Left ventricle myocardium inferior (tissue), 1 donor: ENCODE measurements around the gene GPC6. TPM values are rescaled to one million over a fixed set of nuclear protein-coding genes. Genes with fewer than 3 reads are reported as not detected.

Experiments
- DNase-seq: peaks from one replicate; pipeline ENCODE4 v3.0.0-alpha.2; 2020
- H3K27ac ChIP-seq: fragments of 200-600 bp; replicated peaks from 2 replicates; pipeline ENCODE4 v1.8.0; 2021
- H3K27me3 ChIP-seq: fragments of 200-600 bp; 2 replicates; pipeline ENCODE4 v1.8.0; 2021; ENCODE audit warnings: low read depth
- H3K36me3 ChIP-seq: fragments of 200-600 bp; 2 replicates; pipeline ENCODE4 v1.8.0; 2021
- H3K4me1 ChIP-seq: fragments of 200-600 bp; 2 replicates; pipeline ENCODE4 v1.8.0; 2021
- H3K4me3 ChIP-seq: fragments of 200-600 bp; 2 replicates; pipeline ENCODE4 v1.8.0; 2021; ENCODE audit warnings: mild to moderate bottlenecking, moderate library complexity
- H3K9me3 ChIP-seq: fragments of 200-600 bp; replicated peaks from 2 replicates; pipeline ENCODE4 v1.8.0; 2021
- CTCF ChIP-seq: fragments of 200-600 bp; IDR thresholded peaks from 2 replicates; pipeline ENCODE4 v1.8.0; 2021; ENCODE audit warnings: antibody characterized with exemption, mild to moderate bottlenecking, borderline replicate concordance
- intact Hi-C: fragments of 100-400 bp; cut with micrococcal nuclease; formaldehyde crosslinking; loops from one replicate; pipeline ENCODE4 v1.11.0; 2022
- total RNA-seq: library from RNA; stranded (reverse); fragmentation: NEBNext Ultra II Directional; extraction: Animal tissue kit (Norgen Biotek cat#: 25700); gene quantifications from one replicate; pipeline ENCODE4 v1.2.1, GENCODE V29; 2021
- donor health status: DM: no; HTN: yes; CAD: no; lungs with severe emphysema.

The GPC6 gene
- total RNA-seq, 1 donor from 2014 or later, result 1.8 TPM

- Histone ChIP-seq H3K9me3 (no peaks in the 10 kb centered on the region), H3K4me1 (no peaks in the 10 kb centered on the region), H3K36me3 (no peaks in the 10 kb centered on the region), H3K27ac (no peak overlapping the region), H3K27me3 (no peaks in the 10 kb centered on the region), H3K4me3 (no peak overlapping the region)
- DNase-seq, result no peak
- no peak for TF ChIP-seq CTCF
- intact Hi-C loops, result no loop called here
Observed at GRCh38 chr13:93689333-93689732, 462.7 kb downstream of the GPC6 start.

GRCh38 chr13:93690139-93690538, 463.5 kb downstream of the GPC6 start:
- DNase-seq, result no peak
- Histone ChIP-seq H3K4me1 (no peaks in the 10 kb centered on the region), H3K27me3 (no peaks in the 10 kb centered on the region), H3K4me3 (no peak overlapping the region), H3K27ac (no peak overlapping the region), H3K36me3 (no peaks in the 10 kb centered on the region), H3K9me3 (no peaks in the 10 kb centered on the region)
- TF ChIP-seq CTCF, result no peak
- intact Hi-C loops, result no loop called here

GRCh38 chr13:93698016-93698613, 471.5 kb downstream of the GPC6 start:
- Histone ChIP-seq H3K9me3 (peaks cover 17% of the 10 kb centered on the region), H3K27me3 (no peaks in the 10 kb centered on the region), H3K36me3 (no peaks in the 10 kb centered on the region), H3K4me3 (no peak overlapping the region), H3K27ac (no peak overlapping the region), H3K4me1 (no peaks in the 10 kb centered on the region)
- intact Hi-C loops, result no loop called here
- DNase-seq, result no peak
- no peak for TF ChIP-seq CTCF

GRCh38 chr13:93700115-93700514, 473.5 kb downstream of the GPC6 start:
- no peaks in the 10 kb centered on the region for H3K36me3 ChIP-seq
- intact Hi-C loops, result no loop called here

GRCh38 chr13:93708308-93709075, 481.9 kb downstream of the GPC6 start:
- no peak overlapping the region for H3K4me3 ChIP-seq
- intact Hi-C loops, result no loop called here
- H3K27ac ChIP-seq, result no peak overlapping the region
- DNase-seq, result no peak
- H3K9me3 ChIP-seq, result peaks cover 4% of the 10 kb centered on the region
- H3K27me3 ChIP-seq, result no peaks in the 10 kb centered on the region
- no peaks in the 10 kb centered on the region for H3K36me3 ChIP-seq
- no peaks in the 10 kb centered on the region for H3K4me1 ChIP-seq
- TF ChIP-seq CTCF, result no peak

More at GRCh38 chr13:93700115-93700514, 473.5 kb downstream of the GPC6 start:
- Histone ChIP-seq H3K27ac (no peak overlapping the region), H3K4me1 (no peaks in the 10 kb centered on the region), H3K9me3 (peaks cover 17% of the 10 kb centered on the region), H3K4me3 (no peak overlapping the region), H3K27me3 (no peaks in the 10 kb centered on the region)
- no peak for DNase-seq
- no peak for TF ChIP-seq CTCF
